ENCODE data around the gene GNG3. TPM values are rescaled to one million over a fixed set of nuclear protein-coding genes. Genes with fewer than 3 reads are reported as not detected.
A peak's percentile ranks its signal among the peaks of the same experiment; 100 is the strongest.

GNG3 gene
- polyA plus RNA-seq, 2 of the 4 experiments (the other 2 are of a cell fraction), result not detected

DNA sequence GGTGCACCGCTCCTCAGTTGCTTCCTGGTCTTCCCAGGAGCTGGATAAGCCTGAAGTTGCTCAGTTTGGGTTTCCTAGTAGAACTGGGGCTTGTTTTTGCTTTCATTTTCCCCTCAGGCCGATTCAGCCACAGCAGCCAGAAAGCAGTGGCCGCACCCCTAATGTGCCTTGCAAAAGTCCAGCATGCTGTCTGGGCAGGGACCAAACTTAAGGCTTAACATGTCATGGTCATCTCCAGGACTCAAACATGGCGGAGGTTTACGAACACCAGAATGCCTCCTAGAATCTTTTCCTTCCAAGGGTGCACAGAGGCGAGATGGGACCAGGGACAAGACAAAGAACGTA lies 2.5 kb downstream of the GNG3 start:
- Histone ChIP-seq H3K9me3 (no peaks in the 10 kb centered on the region), H3K4me3 (peak overlapping the region; percentile 41), H3K4me1 (peaks cover 56% of the 10 kb centered on the region), H3K27ac (peak overlapping the region; percentile 79 to 91), H3K4me2 (peak overlapping the region; percentile 89)
- 86% methylated on average over 7 of the region's 7 CpGs for WGBS (ENCODE audit: missing lambda C conversion rate)
- CTCF ChIA-PET, result interaction anchor here (1.2 to 5.3 kb wide), 5 partner anchors 15 to 330 kb away, joined by 3 to 37 read pairs (median 9); partner anchors contain the start of gene TMEM179B
- no peak for DNase-seq (ENCODE audit: low read depth in 1 of 2, low spot score in 1 of 2)
- no peak for FAIRE-seq
- TF ChIP-seq MAZ (IDR thresholded peaks at IDR 0.05; ENCODE audit: borderline replicate concordance, low read depth, low read length), result no peak
- no peak for TF ChIP-seq HOXB5 (CRISPR knock-in tag; IDR thresholded peaks at IDR 0.05)
- TF ChIP-seq EHMT2 (IDR thresholded peaks at IDR 0.05; ENCODE audit: low read depth), result no peak
- no peak for TF ChIP-seq CEBPB (IDR thresholded peaks at IDR 0.05)
- TF ChIP-seq ZNF302 (CRISPR knock-in tag; IDR thresholded peaks at IDR 0.05), result no peak
- TF ChIP-seq HDAC2 (IDR thresholded peaks at IDR 0.05), result no peak
- no peak for TF ChIP-seq NPAS2 (CRISPR knock-in tag; IDR thresholded peaks at IDR 0.05; ENCODE audit: borderline replicate concordance)
- no peak for TF ChIP-seq NR3C1 (IDR thresholded peaks at IDR 0.05)
- TF ChIP-seq KDM1A (IDR thresholded peaks at IDR 0.05; ENCODE audit: low read depth), result no peak
- TF ChIP-seq, protein P1, sequence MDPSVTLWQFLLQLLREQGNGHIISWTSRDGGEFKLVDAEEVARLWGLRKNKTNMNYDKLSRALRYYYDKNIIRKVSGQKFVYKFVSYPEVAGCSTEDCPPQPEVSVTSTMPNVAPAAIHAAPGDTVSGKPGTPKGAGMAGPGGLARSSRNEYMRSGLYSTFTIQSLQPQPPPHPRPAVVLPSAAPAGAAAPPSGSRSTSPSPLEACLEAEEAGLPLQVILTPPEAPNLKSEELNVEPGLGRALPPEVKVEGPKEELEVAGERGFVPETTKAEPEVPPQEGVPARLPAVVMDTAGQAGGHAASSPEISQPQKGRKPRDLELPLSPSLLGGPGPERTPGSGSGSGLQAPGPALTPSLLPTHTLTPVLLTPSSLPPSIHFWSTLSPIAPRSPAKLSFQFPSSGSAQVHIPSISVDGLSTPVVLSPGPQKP (IDR thresholded peaks at IDR 0.05; ENCODE audit: low read depth, low read length), result no peak
- TF ChIP-seq SREBF2 (IDR thresholded peaks at IDR 0.05), result no peak
- no peak for TF ChIP-seq ZFP36 (IDR thresholded peaks at IDR 0.05; ENCODE audit: borderline replicate concordance, partially characterized antibody)
- TF ChIP-seq CTCF (IDR thresholded peaks at IDR 0.05), result no peak
- no peak for TF ChIP-seq JUNB (IDR thresholded peaks at IDR 0.05)
- no peak for TF ChIP-seq RARB (CRISPR knock-in tag; IDR thresholded peaks at IDR 0.05)
- TF ChIP-seq NFE2L2 (conservative IDR thresholded peaks at IDR 0.05; ENCODE audit: low read length), result no peak
- no peak for TF ChIP-seq TP53 (CRISPR knock-in tag; IDR thresholded peaks at IDR 0.05)
- no peak for TF ChIP-seq CHD2 (IDR thresholded peaks at IDR 0.05; ENCODE audit: low read length, partially characterized antibody)
- 0 out of 6 replicates have a peak, but pooled peaks of 1 of the 2 experiments have one; percentile 0 for ATAC-seq
- POLR2A ChIA-PET, result interaction anchor here (1.0 to 6.1 kb wide), 12 partner anchors 8 to 131 kb away, joined by 3 to 64 read pairs (median 5); partner anchors contain the start of genes B3GAT3, C11orf98, CSKMT and HNRNPUL2

GRCh38 chr11:62712276-62712812 lies 4.9 kb downstream of the GNG3 start:
- DNase-seq (ENCODE audit: low read depth in 1 of 2, low spot score in 1 of 2), result no peak
- POLR2A ChIA-PET, result interaction anchor here (3.5 to 3.6 kb wide), 2 partner anchors 15 to 41 kb away, joined by 15 to 28 read pairs; partner anchors contain the start of genes HNRNPUL2, TTC9C and ZBTB3
- peak overlapping the region; percentile 67 for H3K4me2 ChIP-seq
- H3K9me3 ChIP-seq, result no peaks in the 10 kb centered on the region
- ATAC-seq, result no peak
- H3K4me3 ChIP-seq, result no peak overlapping the region
- 90% methylated on average over 6 of the region's 6 CpGs for WGBS (ENCODE audit: missing lambda C conversion rate)
- H3K27ac ChIP-seq, result peak overlapping the region; percentile 6 to 80; a peak in 3 of 6 replicates
- FAIRE-seq, result no peak
- CTCF ChIA-PET, result interaction anchor here (1.0 to 1.6 kb wide), 3 partner anchors 11 to 74 kb away, joined by 3 to 8 read pairs (median 3); partner anchors contain the start of gene HNRNPUL2
- peaks cover 49% of the 10 kb centered on the region for H3K4me1 ChIP-seq
- no peak for TF ChIP-seq NPAS2 (CRISPR knock-in tag; IDR thresholded peaks at IDR 0.05; ENCODE audit: borderline replicate concordance)
- TF ChIP-seq FOXS1 (CRISPR knock-in tag; IDR thresholded peaks at IDR 0.05), result no peak
- TF ChIP-seq ZSCAN20 (CRISPR knock-in tag; IDR thresholded peaks at IDR 0.05), result no peak
- no peak for TF ChIP-seq KDM1A (IDR thresholded peaks at IDR 0.05; ENCODE audit: low read depth)
- no peak for TF ChIP-seq CTCF (IDR thresholded peaks at IDR 0.05)
- TF ChIP-seq, protein P2, sequence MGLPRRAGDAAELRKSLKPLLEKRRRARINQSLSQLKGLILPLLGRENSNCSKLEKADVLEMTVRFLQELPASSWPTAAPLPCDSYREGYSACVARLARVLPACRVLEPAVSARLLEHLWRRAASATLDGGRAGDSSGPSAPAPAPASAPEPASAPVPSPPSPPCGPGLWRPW (IDR thresholded peaks at IDR 0.05), result no peak
- TF ChIP-seq CHD2 (IDR thresholded peaks at IDR 0.05; ENCODE audit: low read length, partially characterized antibody), result no peak
- TF ChIP-seq, protein P3, sequence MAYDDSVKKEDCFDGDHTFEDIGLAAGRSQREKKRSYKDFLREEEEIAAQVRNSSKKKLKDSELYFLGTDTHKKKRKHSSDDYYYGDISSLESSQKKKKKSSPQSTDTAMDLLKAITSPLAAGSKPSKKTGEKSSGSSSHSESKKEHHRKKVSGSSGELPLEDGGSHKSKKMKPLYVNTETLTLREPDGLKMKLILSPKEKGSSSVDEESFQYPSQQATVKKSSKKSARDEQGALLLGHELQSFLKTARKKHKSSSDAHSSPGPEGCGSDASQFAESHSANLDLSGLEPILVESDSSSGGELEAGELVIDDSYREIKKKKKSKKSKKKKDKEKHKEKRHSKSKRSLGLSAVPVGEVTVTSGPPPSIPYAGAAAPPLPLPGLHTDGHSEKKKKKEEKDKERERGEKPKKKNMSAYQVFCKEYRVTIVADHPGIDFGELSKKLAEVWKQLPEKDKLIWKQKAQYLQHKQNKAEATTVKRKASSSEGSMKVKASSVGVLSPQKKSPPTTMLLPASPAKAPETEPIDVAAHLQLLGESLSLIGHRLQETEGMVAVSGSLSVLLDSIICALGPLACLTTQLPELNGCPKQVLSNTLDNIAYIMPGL (CRISPR knock-in tag; IDR thresholded peaks at IDR 0.05; ENCODE audit: borderline replicate concordance), result no peak
- no peak for TF ChIP-seq POLR2A (IDR thresholded peaks at IDR 0.05; ENCODE audit: low read length)
- TF ChIP-seq, protein P4, sequence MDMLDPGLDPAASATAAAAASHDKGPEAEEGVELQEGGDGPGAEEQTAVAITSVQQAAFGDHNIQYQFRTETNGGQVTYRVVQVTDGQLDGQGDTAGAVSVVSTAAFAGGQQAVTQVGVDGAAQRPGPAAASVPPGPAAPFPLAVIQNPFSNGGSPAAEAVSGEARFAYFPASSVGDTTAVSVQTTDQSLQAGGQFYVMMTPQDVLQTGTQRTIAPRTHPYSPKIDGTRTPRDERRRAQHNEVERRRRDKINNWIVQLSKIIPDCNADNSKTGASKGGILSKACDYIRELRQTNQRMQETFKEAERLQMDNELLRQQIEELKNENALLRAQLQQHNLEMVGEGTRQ (IDR thresholded peaks at IDR 0.05), result no peak
- no peak for TF ChIP-seq GATA3 (IDR thresholded peaks at IDR 0.05; ENCODE audit: borderline replicate concordance)
- no peak for TF ChIP-seq NR3C1 (IDR thresholded peaks at IDR 0.05)
- TF ChIP-seq RNF2 (IDR thresholded peaks at IDR 0.05; ENCODE audit: borderline replicate concordance, low read depth), result no peak
- TF ChIP-seq EP300 (IDR thresholded peaks at IDR 0.05), result no peak
- TF ChIP-seq TFCP2L1 (CRISPR knock-in tag; IDR thresholded peaks at IDR 0.05), result no peak
- TF ChIP-seq HEYL (CRISPR knock-in tag; IDR thresholded peaks at IDR 0.05), result no peak
- TF ChIP-seq RFX5 (IDR thresholded peaks at IDR 0.05), result no peak

Data from A549 (cell line).